NCI-H82 (cell line): ENCODE data around the gene CDH4.

Source experiments
- DNase-seq: peaks from one replicate; lab custom pipeline; 2025; lab: John Stamatoyannopoulos, UW

The CDH4 gene

GRCh38 chr20:61561111-61561830, 309.2 kb downstream of the CDH4 start:
- DNase-seq = no peak

GRCh38 chr20:61562491-61562890, 310.4 kb downstream of the CDH4 start:
- no peak for DNase-seq

GRCh38 chr20:61562897-61563504, 310.9 kb downstream of the CDH4 start:
- DNase-seq = no peak

- no peak for DNase-seq
These were observed 312.6 kb downstream of the CDH4 start for GRCh38 chr20:61564628-61565027.

GRCh38 chr20:61565791-61566190, 313.7 kb downstream of the CDH4 start:
- no peak for DNase-seq

GRCh38 chr20:61566691-61567090, 314.6 kb downstream of the CDH4 start:
- DNase-seq = no peak

GRCh38 chr20:61567204-61567603, 315.1 kb downstream of the CDH4 start:
- DNase-seq = no peak

- no peak for DNase-seq
These were observed 317.8 kb downstream of the CDH4 start for GRCh38 chr20:61569825-61570224.

GRCh38 chr20:61570646-61571195, 318.7 kb downstream of the CDH4 start:
- no peak for DNase-seq

- no peak for DNase-seq
These were observed 319.2 kb downstream of the CDH4 start for GRCh38 chr20:61571221-61571620.

- no peak for DNase-seq
These were observed 320.1 kb downstream of the CDH4 start for GRCh38 chr20:61571916-61572711.

GRCh38 chr20:61572789-61573188, 320.7 kb downstream of the CDH4 start:
- DNase-seq = no peak

GRCh38 chr20:61573415-61574305, 321.6 kb downstream of the CDH4 start:
- no peak for DNase-seq

- no peak for DNase-seq
These were observed 323.3 kb downstream of the CDH4 start for GRCh38 chr20:61575151-61575937.

GRCh38 chr20:61576372-61576771, 324.3 kb downstream of the CDH4 start:
- no peak for DNase-seq

GRCh38 chr20:61577065-61577464, 325.0 kb downstream of the CDH4 start:
- DNase-seq = no peak

GRCh38 chr20:61579908-61580307, 327.8 kb downstream of the CDH4 start:
- no peak for DNase-seq

- DNase-seq = no peak
These were observed 329.1 kb downstream of the CDH4 start for GRCh38 chr20:61580958-61581824.

GRCh38 chr20:61581825-61582188, 329.7 kb downstream of the CDH4 start:
- no peak for DNase-seq
